GM23338 (cell line): ENCODE results near the gene MKRN2.

ENCODE experiments used
- EZH2 ChIP-seq: fragments of 200-600 bp; sonication (generic); IDR thresholded peaks from one replicate; pipeline ENCODE4 v1.8.0; 2017; ENCODE audit warnings: antibody characterized with exemption, mild to moderate bottlenecking, low read depth; ENCODE audit not compliant: unreplicated experiment
- EZH2phosphoT487 ChIP-seq: fragments of 200-600 bp; sonication (generic); IDR thresholded peaks from one replicate; pipeline ENCODE4 v1.8.1; 2018; ENCODE audit warnings: antibody characterized with exemption; ENCODE audit not compliant: unreplicated experiment
- JUNB ChIP-seq: IDR thresholded peaks from one replicate; pipeline ENCODE4 v1.6.1; 2016; ENCODE audit warnings: antibody characterized with exemption; ENCODE audit not compliant: unreplicated experiment
- POLR2AphosphoS5 ChIP-seq: IDR thresholded peaks from 2 replicates; pipeline ENCODE4 v1.6.1; 2016; ENCODE audit warnings: antibody characterized with exemption, low read depth
- TF ChIP-seq, protein P1 (sequence below), 2 experiments: fragments of 200-600 bp in 1 of 2; sonication (generic) in 1 of 2; conservative IDR thresholded peaks; 2 replicates each; pipeline versions ENCODE4 v1.5.1 to v1.6.1; 2016 to 2017; ENCODE audit warnings: antibody characterized with exemption in 2 of 2, low read depth in 2 of 2, mild to moderate bottlenecking in 2 of 2, moderate library complexity in 1 of 2
- TF ChIP-seq, protein P2 (sequence below): IDR thresholded peaks from one replicate; pipeline ENCODE4 v1.6.1; 2018; ENCODE audit warnings: antibody characterized with exemption; ENCODE audit not compliant: unreplicated experiment

DNA sequence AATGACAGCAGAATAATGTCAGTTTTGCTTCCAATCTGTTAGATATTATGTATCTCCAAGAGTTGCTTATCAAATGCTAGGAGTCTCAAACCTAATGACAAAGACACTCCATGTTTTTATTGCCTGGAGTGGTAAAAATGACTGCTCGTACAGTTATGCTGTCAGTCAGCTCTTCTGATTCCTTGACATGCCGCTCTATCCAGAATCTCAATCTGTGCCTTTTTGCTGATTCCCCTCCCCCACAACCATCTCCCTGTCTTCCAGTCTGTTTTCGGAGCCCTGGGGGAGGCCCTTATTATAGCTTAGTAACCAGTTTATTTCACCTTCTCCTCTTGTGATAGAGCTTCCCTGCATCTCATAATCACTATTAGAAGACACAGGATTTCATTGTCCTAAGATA is 2.6 kb downstream of the MKRN2 start:
- TF ChIP-seq, protein P1, sequence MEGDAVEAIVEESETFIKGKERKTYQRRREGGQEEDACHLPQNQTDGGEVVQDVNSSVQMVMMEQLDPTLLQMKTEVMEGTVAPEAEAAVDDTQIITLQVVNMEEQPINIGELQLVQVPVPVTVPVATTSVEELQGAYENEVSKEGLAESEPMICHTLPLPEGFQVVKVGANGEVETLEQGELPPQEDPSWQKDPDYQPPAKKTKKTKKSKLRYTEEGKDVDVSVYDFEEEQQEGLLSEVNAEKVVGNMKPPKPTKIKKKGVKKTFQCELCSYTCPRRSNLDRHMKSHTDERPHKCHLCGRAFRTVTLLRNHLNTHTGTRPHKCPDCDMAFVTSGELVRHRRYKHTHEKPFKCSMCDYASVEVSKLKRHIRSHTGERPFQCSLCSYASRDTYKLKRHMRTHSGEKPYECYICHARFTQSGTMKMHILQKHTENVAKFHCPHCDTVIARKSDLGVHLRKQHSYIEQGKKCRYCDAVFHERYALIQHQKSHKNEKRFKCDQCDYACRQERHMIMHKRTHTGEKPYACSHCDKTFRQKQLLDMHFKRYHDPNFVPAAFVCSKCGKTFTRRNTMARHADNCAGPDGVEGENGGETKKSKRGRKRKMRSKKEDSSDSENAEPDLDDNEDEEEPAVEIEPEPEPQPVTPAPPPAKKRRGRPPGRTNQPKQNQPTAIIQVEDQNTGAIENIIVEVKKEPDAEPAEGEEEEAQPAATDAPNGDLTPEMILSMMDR (conservative IDR thresholded peaks at IDR 0.05; ENCODE audit: low read depth in 2 of 2) = no peak
- no peak for TF ChIP-seq JUNB
- TF ChIP-seq, protein P2, sequence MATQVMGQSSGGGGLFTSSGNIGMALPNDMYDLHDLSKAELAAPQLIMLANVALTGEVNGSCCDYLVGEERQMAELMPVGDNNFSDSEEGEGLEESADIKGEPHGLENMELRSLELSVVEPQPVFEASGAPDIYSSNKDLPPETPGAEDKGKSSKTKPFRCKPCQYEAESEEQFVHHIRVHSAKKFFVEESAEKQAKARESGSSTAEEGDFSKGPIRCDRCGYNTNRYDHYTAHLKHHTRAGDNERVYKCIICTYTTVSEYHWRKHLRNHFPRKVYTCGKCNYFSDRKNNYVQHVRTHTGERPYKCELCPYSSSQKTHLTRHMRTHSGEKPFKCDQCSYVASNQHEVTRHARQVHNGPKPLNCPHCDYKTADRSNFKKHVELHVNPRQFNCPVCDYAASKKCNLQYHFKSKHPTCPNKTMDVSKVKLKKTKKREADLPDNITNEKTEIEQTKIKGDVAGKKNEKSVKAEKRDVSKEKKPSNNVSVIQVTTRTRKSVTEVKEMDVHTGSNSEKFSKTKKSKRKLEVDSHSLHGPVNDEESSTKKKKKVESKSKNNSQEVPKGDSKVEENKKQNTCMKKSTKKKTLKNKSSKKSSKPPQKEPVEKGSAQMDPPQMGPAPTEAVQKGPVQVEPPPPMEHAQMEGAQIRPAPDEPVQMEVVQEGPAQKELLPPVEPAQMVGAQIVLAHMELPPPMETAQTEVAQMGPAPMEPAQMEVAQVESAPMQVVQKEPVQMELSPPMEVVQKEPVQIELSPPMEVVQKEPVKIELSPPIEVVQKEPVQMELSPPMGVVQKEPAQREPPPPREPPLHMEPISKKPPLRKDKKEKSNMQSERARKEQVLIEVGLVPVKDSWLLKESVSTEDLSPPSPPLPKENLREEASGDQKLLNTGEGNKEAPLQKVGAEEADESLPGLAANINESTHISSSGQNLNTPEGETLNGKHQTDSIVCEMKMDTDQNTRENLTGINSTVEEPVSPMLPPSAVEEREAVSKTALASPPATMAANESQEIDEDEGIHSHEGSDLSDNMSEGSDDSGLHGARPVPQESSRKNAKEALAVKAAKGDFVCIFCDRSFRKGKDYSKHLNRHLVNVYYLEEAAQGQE = no peak
- no peak for TF ChIP-seq EZH2phosphoT487
- no peak for TF ChIP-seq POLR2AphosphoS5
- TF ChIP-seq EZH2 = no peak
